ENCODE data around the gene HP.
"Not testable (repeated sequence)": the region's sequence is repeated elsewhere in the genome, so short reads cannot be mapped to it uniquely, and the experiment has no call there.

Gene HP

DNA sequence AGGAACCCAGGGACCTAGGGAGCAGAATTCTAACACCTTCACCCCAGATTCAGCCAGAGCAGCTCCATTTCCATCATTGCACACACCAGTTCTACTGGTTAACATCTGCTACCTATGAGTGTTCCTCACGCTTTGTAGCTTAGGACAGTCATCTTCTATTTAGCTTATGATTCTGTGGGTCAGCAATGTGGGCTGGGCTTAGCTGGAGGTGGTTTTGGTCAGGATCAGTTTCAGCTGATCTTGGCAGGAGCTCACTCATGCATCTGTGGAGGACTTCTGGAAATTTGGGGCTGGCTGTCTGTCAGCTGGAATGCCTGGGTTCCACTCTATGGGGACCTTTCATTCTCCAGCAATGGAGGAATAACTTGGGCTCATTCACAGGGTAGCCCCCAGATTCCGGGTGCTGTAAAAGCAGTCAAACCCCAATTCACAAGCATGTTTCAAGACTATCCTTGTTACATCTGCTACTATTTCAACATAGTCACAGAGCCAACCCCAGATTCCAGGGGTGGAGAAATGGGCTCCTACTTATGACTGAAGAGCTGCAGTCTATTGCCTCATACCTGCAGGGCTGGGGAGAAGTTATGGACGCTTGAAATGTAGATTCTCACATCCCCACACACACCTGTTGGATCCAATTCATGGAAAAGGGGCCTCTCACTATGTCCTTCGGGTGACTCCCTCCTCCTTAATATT lies 3.4 kb upstream of the HP start:
- CTCF ChIA-PET = no interaction called here
- DNase-seq (ENCODE audit: low spot score) = no peak
- TF ChIP-seq, protein P1, sequence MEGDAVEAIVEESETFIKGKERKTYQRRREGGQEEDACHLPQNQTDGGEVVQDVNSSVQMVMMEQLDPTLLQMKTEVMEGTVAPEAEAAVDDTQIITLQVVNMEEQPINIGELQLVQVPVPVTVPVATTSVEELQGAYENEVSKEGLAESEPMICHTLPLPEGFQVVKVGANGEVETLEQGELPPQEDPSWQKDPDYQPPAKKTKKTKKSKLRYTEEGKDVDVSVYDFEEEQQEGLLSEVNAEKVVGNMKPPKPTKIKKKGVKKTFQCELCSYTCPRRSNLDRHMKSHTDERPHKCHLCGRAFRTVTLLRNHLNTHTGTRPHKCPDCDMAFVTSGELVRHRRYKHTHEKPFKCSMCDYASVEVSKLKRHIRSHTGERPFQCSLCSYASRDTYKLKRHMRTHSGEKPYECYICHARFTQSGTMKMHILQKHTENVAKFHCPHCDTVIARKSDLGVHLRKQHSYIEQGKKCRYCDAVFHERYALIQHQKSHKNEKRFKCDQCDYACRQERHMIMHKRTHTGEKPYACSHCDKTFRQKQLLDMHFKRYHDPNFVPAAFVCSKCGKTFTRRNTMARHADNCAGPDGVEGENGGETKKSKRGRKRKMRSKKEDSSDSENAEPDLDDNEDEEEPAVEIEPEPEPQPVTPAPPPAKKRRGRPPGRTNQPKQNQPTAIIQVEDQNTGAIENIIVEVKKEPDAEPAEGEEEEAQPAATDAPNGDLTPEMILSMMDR (conservative IDR thresholded peaks at IDR 0.05; ENCODE audit: low read depth) = no peak
- H3K27ac ChIP-seq = no peak overlapping the region
- POLR2A ChIA-PET (ENCODE audit: low non-redundant PET) = no interaction called here

DNA sequence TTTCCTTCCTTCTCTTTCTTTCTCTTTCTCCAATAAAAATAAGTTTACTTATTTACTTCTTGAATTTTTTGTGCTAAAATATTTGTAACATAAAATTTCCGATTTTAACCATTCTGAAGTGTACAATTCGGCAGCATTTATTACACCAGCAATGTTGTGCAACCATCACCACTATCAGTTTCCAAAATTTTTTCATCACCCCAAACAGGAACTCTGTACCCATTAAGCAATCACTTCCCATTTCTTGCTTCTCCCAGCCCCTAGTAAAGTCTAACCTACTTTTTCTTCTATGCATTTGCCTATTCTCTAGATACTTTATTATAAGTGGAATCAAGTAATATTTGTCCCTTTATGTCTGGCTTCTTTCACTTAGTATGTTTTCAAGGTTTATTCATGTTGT lies 2.5 kb upstream of the HP start:
- no peak for DNase-seq (ENCODE audit: low spot score)
- ChIA-PET POLR2A (ENCODE audit: low non-redundant PET) (no interaction called here), CTCF (no interaction called here)
- H3K27ac ChIP-seq = no peak overlapping the region
- TF ChIP-seq, protein P1 (conservative IDR thresholded peaks at IDR 0.05; ENCODE audit: low read depth) = no peak

DNA sequence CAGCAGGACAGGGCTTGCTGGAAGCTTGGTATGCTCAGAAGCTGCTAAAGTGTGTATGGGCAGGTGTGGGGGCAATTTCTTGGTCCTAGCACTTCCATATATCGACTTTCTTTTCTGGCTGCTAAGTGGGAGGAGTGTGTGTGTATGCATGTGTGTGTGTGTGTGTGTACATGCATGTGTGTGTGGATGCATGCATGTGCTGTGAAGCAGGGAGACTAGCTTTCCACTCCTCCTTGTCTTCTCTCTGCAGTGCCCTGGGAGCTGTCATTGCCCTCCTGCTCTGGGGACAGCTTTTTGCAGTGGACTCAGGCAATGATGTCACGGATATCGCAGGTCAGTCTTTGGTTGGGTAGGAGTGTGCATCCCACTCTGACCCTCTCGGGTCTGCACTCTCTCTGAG lies 1.6 kb downstream of the HP start:
- ChIA-PET CTCF (no interaction called here), POLR2A (ENCODE audit: low non-redundant PET) (no interaction called here)
- TF ChIP-seq, protein P1 (conservative IDR thresholded peaks at IDR 0.05; ENCODE audit: low read depth) = no peak

DNA sequence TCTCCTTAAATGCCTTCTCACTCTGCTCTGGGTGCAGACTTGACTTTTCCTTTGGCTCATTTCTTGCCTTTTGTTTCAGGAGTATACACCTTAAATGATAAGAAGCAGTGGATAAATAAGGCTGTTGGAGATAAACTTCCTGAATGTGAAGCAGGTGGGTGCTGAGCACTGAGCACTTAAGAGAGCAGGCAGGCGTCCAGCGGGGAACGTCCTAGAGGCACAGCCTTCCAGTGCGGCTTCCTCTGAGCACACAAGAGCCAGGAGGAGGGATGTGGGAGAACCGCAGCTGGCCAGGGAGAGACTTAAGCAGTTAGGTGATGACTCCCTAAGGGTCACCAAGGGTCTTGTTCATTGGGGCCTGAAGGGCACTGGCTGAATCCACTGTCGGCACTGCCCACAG lies 3.0 kb downstream of the HP start:
- H3K27ac ChIP-seq; CTCF ChIA-PET; POLR2A ChIA-PET (ENCODE audit: low non-redundant PET): not testable (repeated sequence)

More for the DNA sequence above, 1.6 kb downstream of the HP start:
- DNase-seq (ENCODE audit: low spot score) = no peak
- no peak overlapping the region for H3K27ac ChIP-seq

DNA sequence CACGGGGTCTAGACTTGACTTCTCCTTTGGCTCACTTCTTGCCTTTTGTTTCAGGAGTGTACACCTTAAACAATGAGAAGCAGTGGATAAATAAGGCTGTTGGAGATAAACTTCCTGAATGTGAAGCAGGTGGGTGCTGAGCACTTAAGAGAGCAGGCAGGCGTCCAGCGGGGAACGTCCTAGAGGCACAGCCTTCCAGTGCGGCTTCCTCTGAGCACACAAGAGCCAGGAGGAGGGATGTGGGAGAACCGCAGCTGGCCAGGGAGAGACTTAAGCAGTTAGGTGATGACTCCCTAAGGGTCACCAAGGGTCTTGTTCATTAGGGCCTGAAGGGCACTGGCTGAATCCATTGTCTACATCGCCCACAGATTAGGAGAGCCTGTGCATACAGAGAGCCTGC lies 4.8 kb downstream of the HP start:
- CTCF ChIA-PET; DNase-seq (ENCODE audit: low spot score); POLR2A ChIA-PET (ENCODE audit: low non-redundant PET); H3K27ac ChIP-seq: not testable (repeated sequence)

More for the DNA sequence above, 3.0 kb downstream of the HP start:
- not testable (repeated sequence) for DNase-seq (ENCODE audit: low spot score)

DNA sequence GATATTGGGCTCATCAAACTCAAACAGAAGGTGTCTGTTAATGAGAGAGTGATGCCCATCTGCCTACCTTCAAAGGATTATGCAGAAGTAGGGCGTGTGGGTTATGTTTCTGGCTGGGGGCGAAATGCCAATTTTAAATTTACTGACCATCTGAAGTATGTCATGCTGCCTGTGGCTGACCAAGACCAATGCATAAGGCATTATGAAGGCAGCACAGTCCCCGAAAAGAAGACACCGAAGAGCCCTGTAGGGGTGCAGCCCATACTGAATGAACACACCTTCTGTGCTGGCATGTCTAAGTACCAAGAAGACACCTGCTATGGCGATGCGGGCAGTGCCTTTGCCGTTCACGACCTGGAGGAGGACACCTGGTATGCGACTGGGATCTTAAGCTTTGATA lies 6.1 kb downstream of the HP start:
- POLR2A ChIA-PET (ENCODE audit: low non-redundant PET) = no interaction called here
- CTCF ChIA-PET = no interaction called here
- TF ChIP-seq, protein P1 (conservative IDR thresholded peaks at IDR 0.05; ENCODE audit: low read depth) = no peak
- no peak for DNase-seq (ENCODE audit: low spot score)
- no peak overlapping the region for H3K27ac ChIP-seq

DNA sequence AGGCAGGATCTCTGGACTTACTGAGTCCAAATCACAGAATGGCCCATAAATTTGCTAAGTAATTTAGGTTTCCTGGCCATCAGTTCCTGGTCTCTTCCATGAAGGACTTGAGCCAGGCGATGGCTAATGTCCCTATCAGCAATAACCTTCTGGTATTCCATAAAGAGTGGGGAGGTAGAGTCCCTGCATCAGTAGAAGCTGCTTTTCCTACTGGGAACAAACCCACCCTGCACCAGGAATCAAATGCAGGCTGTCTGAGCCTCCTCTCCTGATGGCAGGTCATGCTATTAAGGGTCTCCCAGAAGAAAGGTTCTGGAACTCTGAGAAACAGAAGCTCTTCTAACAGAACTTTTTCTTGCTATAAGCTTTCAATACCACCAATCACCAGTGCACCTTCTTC lies 7.3 kb downstream of the HP start:
- ChIA-PET POLR2A (ENCODE audit: low non-redundant PET) (no interaction called here), CTCF (interaction anchor here (0.6 kb wide), 2 partner anchors 295 to 1403 kb away, joined by 3 to 4 read pairs; no protein-coding TSS in a partner anchor)
- DNase-seq (ENCODE audit: low spot score) = no peak
- no peak overlapping the region for H3K27ac ChIP-seq
- TF ChIP-seq, protein P1 (conservative IDR thresholded peaks at IDR 0.05; ENCODE audit: low read depth) = no peak
